Measurements from ENCODE around the gene BCL2L14. TPM values are rescaled to one million over a fixed set of nuclear protein-coding genes. Genes with fewer than 3 reads are reported as not detected.

The BCL2L14 gene
- total and polyA plus RNA-seq, 9 of the 15 experiments (the other 6 are each of a cell fraction or from before 2014, with no cell fraction given): not detected

DNA sequence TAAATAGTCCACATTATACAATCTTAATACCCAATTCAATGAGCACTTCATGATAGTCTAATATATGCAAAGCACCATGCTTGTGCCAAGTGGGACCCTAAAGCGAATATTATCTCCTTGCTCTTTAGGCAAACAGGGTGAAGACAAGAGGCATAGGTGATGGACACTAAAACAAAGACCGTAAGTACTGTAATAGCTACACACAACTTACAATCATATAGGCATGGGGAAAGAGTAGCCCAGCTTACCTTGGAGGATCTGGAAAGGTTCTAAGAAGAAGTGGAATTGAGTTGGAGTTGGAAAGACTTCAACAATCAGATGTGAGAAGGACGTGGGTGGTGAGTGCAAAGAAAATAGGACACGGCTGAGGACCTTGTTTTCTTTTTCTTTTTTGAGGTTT is 19.1 kb upstream of the BCL2L14 start (continued):
- TF ChIP-seq PATZ1 (CRISPR knock-in tag; IDR thresholded peaks at IDR 0.05; ENCODE audit: borderline replicate concordance): no peak
- no peak for TF ChIP-seq TAF1 (IDR thresholded peaks at IDR 0.05; ENCODE audit: control insufficient read depth, extremely low read depth, insufficient read depth, low read length, severe bottlenecking)
- TF ChIP-seq BRF1 (IDR thresholded peaks at IDR 0.05; ENCODE audit: borderline replicate concordance, extremely low read depth, insufficient read length): no peak
- TF ChIP-seq MCM7 (IDR thresholded peaks at IDR 0.05): no peak

GRCh38 chr12:12054993-12055392 is 15.7 kb upstream of the BCL2L14 start:
- FAIRE-seq (no peak), DNase-seq (ENCODE audit: extremely low read depth in 1 of 4, low spot score in 3 of 4) (no peak), ATAC-seq (no peak)
- Histone ChIP-seq H3K4me1 (replicated peaks in 1 of 2; ENCODE audit: control insufficient read depth in 2 of 2, insufficient read depth in 2 of 2, low read length in 2 of 2) (no peaks in the 10 kb centered on the region), H3K36me3 (ENCODE audit: control insufficient read depth, insufficient read depth, low read length) (no peaks in the 10 kb centered on the region), H3K9ac (ENCODE audit: insufficient read depth in 1 of 2, low read depth in 2 of 2, low read length in 2 of 2) (no peak overlapping the region), H3K9me3 (replicated peaks; ENCODE audit: control insufficient read depth, insufficient read depth, low read depth, low read length) (no peaks in the 10 kb centered on the region), H3K4me2 (ENCODE audit: insufficient read depth, low read length) (no peak overlapping the region), H3K9me1 (ENCODE audit: control insufficient read depth, insufficient read depth, low read length) (no peaks in the 10 kb centered on the region), H2AFZ (ENCODE audit: low read depth, low read length) (no peak overlapping the region), H3K27me3 (ENCODE audit: control insufficient read depth in 2 of 2, insufficient read depth in 2 of 2, low read length in 2 of 2) (peaks cover 4 to 8% of the 10 kb centered on the region in 2 experiments; a peak in 3 of 5 replicates), H3K27ac (ENCODE audit: extremely low read depth, low read depth, low read length) (no peak overlapping the region), H3K4me3 (no peak overlapping the region), H3K79me2 (ENCODE audit: control insufficient read depth, insufficient read depth, low read length) (no peaks in the 10 kb centered on the region), H4K20me1 (replicated peaks; ENCODE audit: control insufficient read depth, insufficient read depth, low read length) (no peaks in the 10 kb centered on the region)
- no peak for TF ChIP-seq E2F8 (IDR thresholded peaks at IDR 0.05; ENCODE audit: low read depth, partially characterized antibody)
- TF ChIP-seq TAF7 (tag; IDR thresholded peaks at IDR 0.05): no peak
- no peak for TF ChIP-seq YY1 (IDR thresholded peaks at IDR 0.05; ENCODE audit: borderline replicate concordance in 1 of 3, control insufficient read depth in 1 of 3, extremely low read depth in 1 of 3, insufficient read depth in 3 of 3, insufficient read length in 1 of 3, insufficient replicate concordance in 2 of 3, low read depth in 1 of 3, low read length in 2 of 3)
- no peak for TF ChIP-seq ZNF3 (CRISPR knock-in tag; IDR thresholded peaks at IDR 0.05)
- POLR2A ChIA-PET: no interaction called here
- WGBS (ENCODE audit: insufficient coverage, low coverage, missing lambda C conversion rate): 0% methylated on average over 5 of the region's 5 CpGs
- BruUV-seq (replicated peaks): no TSS peak
- in situ Hi-C loops (cut with MboI): no loop called here
- intact Hi-C loops (cut with micrococcal nuclease): no loop called here
- CTCF ChIA-PET (ENCODE audit: low intra/inter-chr PET ratio): no interaction called here

Data from K562 (cell line).